Stomach (tissue), 4 donors: Measurements from ENCODE around the gene EPHA6.

Source experiments
- CTCF ChIP-seq, 7 experiments: fragments of 450-650 bp in 4 of 7; fragments of 200-600 bp in 3 of 7; sonication (generic) in 3 of 7; IDR thresholded peaks; one replicate each; pipeline ENCODE4 v1.5.1; 2016 to 2019; ENCODE audit warnings: antibody characterized with exemption in 7 of 7, control low read depth in 2 of 7, mild to moderate bottlenecking in 1 of 7
- POLR2A ChIP-seq, 4 donors: fragments of 450-650 bp; IDR thresholded peaks; one replicate each; pipeline ENCODE4 v1.6.1; 2016; ENCODE audit warnings: antibody characterized with exemption in 4 of 4, control low read depth in 2 of 4, mild to moderate bottlenecking in 1 of 4, moderate library complexity in 1 of 4

- TF ChIP-seq CTCF (IDR thresholded peaks at IDR 0.05) (no peak), POLR2A (IDR thresholded peaks at IDR 0.05) (no peak)
These were observed 382.7 kb downstream of the EPHA6 start for GRCh38 chr3:97197083-97197482.
